HEK293T (cell line): ENCODE data around the gene SLC12A4.
"Not testable (repeated sequence)": the region's sequence is repeated elsewhere in the genome, so short reads cannot be mapped to it uniquely, and the experiment has no call there.

Source experiments
- CTCF ChIA-PET: fragments of 350-600 bp; formaldehyde crosslinking; extraction: SDS; loops from one replicate; lab custom pipeline; 2021; ENCODE audit warnings: antibody characterized with exemption, inconsistent platforms; lab: Yijun Ruan, JAX
- POLR2A ChIA-PET: fragments of 350-600 bp; formaldehyde crosslinking; extraction: SDS; loops from one replicate; lab custom pipeline; 2020; ENCODE audit warnings: antibody characterized with exemption, inconsistent platforms; lab: Yijun Ruan, JAX
- DNase-seq: peaks from one replicate; pipeline ENCODE4 v3.0.0; 2012; ENCODE audit warnings: mixed read lengths; ENCODE audit errors: extremely low spot score
- ARNT ChIP-seq: fragments of 450-650 bp; IDR thresholded peaks from 2 replicates; pipeline ENCODE4 v1.6.1; 2017; ENCODE audit warnings: mild to moderate bottlenecking
- BHLHE40 ChIP-seq: fragments of 450-650 bp; IDR thresholded peaks from 2 replicates; pipeline ENCODE4 v1.6.1; 2016; ENCODE audit warnings: mild to moderate bottlenecking, moderate library complexity, borderline replicate concordance
- CTBP1 ChIP-seq: fragments of 450-650 bp; IDR thresholded peaks from 2 replicates; pipeline ENCODE4 v1.6.1; 2016; ENCODE audit warnings: borderline replicate concordance
- ELF4 ChIP-seq: fragments of 450-650 bp; IDR thresholded peaks from 2 replicates; pipeline ENCODE4 v1.6.1; 2017; ENCODE audit warnings: antibody characterized with exemption
- FOXA1 ChIP-seq: fragments of 450-650 bp; IDR thresholded peaks from 2 replicates; pipeline ENCODE4 v1.6.1; 2016; ENCODE audit warnings: mild to moderate bottlenecking
- FOXK2 ChIP-seq: fragments of 450-650 bp; IDR thresholded peaks from 2 replicates; pipeline ENCODE4 v1.6.1; 2016; ENCODE audit warnings: mild to moderate bottlenecking
- FOXM1 ChIP-seq: fragments of 450-650 bp; IDR thresholded peaks from 2 replicates; pipeline ENCODE4 v1.6.1; 2017; ENCODE audit warnings: mild to moderate bottlenecking, borderline replicate concordance
- HDGF ChIP-seq: fragments of 450-650 bp; IDR thresholded peaks from 2 replicates; pipeline ENCODE4 v1.6.1; 2017; ENCODE audit warnings: antibody characterized with exemption, borderline replicate concordance
- L3MBTL2 ChIP-seq: fragments of 450-650 bp; conservative IDR thresholded peaks from 2 replicates; pipeline ENCODE4 v1.6.1; 2016; ENCODE audit warnings: mild to moderate bottlenecking
- LEF1 ChIP-seq: fragments of 450-650 bp; IDR thresholded peaks from 2 replicates; pipeline ENCODE4 v1.6.1; 2017; ENCODE audit warnings: mild to moderate bottlenecking, borderline replicate concordance
- NFRKB ChIP-seq: fragments of 450-650 bp; IDR thresholded peaks from 2 replicates; pipeline ENCODE4 v1.6.1; 2016; ENCODE audit warnings: mild to moderate bottlenecking, moderate library complexity
- SP1 ChIP-seq: fragments of 450-650 bp; IDR thresholded peaks from 2 replicates; pipeline ENCODE4 v1.6.1; 2017
- SUZ12 ChIP-seq: fragments of 450-650 bp; IDR thresholded peaks from 2 replicates; pipeline ENCODE4 v1.6.1; 2016; ENCODE audit warnings: mild to moderate bottlenecking
- TARDBP ChIP-seq: fragments of 450-650 bp; IDR thresholded peaks from 2 replicates; pipeline ENCODE4 v1.6.1; 2016
- ZNF384 ChIP-seq: fragments of 450-650 bp; IDR thresholded peaks from 2 replicates; pipeline ENCODE4 v1.6.1; 2016
- TF ChIP-seq, protein P1 (sequence below): fragments of 450-650 bp; IDR thresholded peaks from 2 replicates; pipeline ENCODE4 v1.6.1; 2016

The SLC12A4 gene

DNA sequence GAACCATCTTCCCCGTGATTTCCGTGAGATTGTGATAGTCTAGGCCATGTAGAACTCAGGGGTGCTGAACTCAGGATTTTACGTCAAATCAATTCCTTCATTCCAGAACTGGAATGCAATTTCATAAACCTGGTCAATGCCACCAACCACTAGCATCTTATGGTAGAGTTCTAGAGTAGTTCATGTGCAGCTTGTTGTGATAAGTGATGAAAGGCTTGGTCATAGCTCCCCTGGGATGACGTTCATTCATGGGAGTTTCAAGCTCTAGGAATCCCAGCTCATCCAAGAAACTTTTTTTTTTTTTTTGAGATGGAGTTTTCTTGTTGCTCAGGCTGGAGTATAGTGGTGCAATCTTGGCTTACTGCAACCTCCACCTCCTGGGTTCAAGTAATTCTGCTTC is 34.6 kb upstream of the SLC12A4 start:
- no peak for DNase-seq
- TF ChIP-seq FOXK2 (no peak), SUZ12 (no peak), NFRKB (no peak), FOXM1 (no peak), ARNT (no peak), ELF4 (no peak)
- TF ChIP-seq, protein P1, sequence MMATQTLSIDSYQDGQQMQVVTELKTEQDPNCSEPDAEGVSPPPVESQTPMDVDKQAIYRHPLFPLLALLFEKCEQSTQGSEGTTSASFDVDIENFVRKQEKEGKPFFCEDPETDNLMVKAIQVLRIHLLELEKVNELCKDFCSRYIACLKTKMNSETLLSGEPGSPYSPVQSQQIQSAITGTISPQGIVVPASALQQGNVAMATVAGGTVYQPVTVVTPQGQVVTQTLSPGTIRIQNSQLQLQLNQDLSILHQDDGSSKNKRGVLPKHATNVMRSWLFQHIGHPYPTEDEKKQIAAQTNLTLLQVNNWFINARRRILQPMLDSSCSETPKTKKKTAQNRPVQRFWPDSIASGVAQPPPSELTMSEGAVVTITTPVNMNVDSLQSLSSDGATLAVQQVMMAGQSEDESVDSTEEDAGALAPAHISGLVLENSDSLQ, result no peak
- ChIA-PET POLR2A (interaction anchor here (0.6 to 3.1 kb wide), 3 partner anchors 20 to 166 kb away, joined by 3 to 9 read pairs (median 4); partner anchors contain the start of genes DDX28 and DUS2), CTCF (interaction anchor here (0.5 to 0.7 kb wide), 2 partner anchors 9 to 18 kb away, joined by 3 to 4 read pairs; no protein-coding TSS in a partner anchor)

DNA sequence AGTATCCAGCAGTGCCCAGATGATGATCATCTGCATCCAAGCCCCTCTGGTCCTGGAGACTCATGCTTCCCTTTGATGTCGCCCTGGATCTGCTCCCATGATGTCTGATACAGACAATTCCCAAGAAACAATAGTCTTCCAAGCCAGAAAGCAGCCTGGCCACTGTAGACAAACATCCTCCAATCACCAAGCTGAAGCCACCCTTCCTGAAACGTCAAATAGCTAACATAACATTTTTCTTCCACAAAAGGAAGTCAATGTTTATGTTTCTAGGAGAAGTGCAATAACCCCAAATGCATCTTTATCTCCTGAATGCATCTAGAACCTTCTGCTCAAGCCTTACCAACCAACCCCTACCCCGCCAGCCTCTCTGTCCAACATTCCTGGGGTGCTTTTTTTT is 32.0 kb upstream of the SLC12A4 start:
- DNase-seq, result no peak
- POLR2A ChIA-PET, result interaction anchor here (3.1 kb wide), 1 partner anchor 22 kb away, joined by 9 read pairs; the partner anchor contains the start of genes DDX28 and DUS2
- CTCF ChIA-PET, result no interaction called here
- no peak for TF ChIP-seq NFRKB
- no peak for TF ChIP-seq ELF4
- TF ChIP-seq HDGF, result no peak
- TF ChIP-seq, protein P1, result no peak
- no peak for TF ChIP-seq ZNF384
- TF ChIP-seq LEF1, result no peak
- TF ChIP-seq ARNT, result no peak
- TF ChIP-seq SP1, result no peak
- no peak for TF ChIP-seq FOXA1
- no peak for TF ChIP-seq SUZ12
- no peak for TF ChIP-seq L3MBTL2

DNA sequence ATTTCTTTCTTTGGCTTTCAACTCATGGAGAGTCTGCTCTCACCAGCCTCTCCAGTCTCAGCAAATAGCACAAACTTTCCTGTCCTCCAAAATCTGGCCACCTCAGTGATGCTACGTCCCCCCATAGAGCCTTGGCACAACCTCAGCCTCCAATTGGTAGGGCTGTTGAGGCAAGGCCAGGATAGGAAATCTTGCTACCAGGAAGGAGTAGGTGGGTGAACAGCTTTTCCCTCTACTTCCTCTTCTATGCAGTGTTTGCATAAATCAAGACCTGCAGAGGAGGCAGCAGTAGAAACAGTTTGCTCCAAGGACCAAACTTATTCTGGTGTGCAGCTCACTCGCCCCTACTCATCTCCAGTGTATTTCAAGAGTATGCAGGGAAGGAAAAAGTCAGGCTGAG is 31.5 kb upstream of the SLC12A4 start:
- CTCF ChIA-PET, result no interaction called here
- TF ChIP-seq CTBP1 (no peak), ZNF384 (no peak), TARDBP (no peak), L3MBTL2 (no peak)
- DNase-seq, result peak; percentile 2
- POLR2A ChIA-PET, result interaction anchor here (3.1 kb wide), 1 partner anchor 23 kb away, joined by 9 read pairs; the partner anchor contains the start of genes DDX28 and DUS2

DNA sequence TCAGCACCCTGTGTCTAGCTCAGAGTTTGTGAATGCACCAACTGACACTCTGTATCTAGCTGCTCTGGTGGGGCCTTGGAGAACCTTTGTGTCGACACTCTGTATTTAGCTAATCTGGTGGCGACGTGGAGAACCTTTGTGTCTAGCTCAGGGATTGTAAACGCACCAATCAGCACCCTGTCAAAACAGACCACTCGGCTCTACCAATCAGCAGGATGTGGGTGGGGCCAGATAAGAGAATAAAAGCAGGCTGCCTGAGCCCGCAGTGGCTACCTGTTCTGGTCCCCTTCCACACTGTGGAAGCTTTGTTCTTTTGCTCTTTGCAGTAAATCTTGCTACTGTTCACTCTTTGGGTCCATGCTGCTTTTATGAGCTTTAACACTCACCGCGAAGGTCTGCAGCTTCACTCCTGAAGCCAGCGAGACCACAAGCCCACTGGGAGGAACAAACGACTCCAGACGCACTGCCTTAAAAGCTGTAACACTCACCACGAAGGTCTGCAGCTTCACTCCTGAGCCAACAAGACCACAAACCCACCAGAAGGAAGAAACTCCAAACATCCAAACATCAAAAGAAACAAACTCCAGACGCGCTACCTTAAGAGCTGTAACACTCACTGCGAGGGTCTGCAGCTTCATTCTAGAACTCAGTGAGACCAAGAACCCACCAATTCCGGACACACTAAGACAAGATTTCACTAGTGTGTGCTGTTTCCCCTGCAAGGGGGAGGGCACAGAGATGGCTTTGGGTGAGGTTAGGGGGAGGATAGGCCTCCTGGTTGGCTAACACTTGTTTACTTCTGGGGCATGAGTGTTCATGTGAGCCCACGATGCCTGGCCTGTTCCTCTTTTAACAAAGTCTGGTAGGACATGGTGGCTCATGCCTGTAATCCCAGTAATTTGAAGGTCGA is 30.6 kb upstream of the SLC12A4 start, which contains the start of gene DPEP2:
DPEP2 (minus strand) TSS at position 706 of the 910 bp plus-strand sequence. CDS start 6,272 bp downstream, outside the sequence.
- DNase-seq, CTCF ChIA-PET: not testable (repeated sequence)
- POLR2A ChIA-PET, result interaction anchor here (2.7 kb wide), 1 partner anchor 24 kb away, joined by 15 read pairs; the partner anchor contains the start of genes DDX28 and DUS2

DNA sequence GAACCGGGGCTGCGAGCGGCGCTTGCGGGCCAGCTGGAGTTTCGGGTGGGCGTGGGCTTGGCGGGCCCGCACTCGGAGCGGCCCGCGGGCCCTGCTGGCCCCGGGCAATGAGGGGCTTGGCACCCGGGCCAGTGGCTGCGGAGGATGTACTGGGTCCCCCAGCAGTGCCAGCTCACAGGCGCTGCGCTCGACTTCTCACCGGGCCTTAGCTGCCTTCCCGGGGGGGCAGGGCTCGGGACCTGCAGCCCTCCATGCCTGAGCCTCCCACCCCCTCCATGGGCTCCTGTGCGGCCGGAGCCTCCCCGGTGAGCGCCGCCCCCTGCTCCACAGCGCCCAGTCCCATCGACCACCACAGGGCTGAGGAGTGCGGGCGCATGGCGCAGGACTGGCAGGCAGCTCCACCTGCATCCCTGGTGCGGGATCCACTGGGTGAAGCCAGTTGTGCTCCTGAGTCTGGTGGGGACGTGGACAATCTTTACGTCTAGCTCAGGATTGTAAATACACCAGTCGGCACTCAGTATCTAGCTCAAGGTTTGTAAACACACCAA is 29.9 kb upstream of the SLC12A4 start:
- CTCF ChIA-PET, DNase-seq: not testable (repeated sequence)
- POLR2A ChIA-PET, result interaction anchor here (2.7 kb wide), 1 partner anchor 25 kb away, joined by 15 read pairs; the partner anchor contains the start of genes DDX28 and DUS2

DNA sequence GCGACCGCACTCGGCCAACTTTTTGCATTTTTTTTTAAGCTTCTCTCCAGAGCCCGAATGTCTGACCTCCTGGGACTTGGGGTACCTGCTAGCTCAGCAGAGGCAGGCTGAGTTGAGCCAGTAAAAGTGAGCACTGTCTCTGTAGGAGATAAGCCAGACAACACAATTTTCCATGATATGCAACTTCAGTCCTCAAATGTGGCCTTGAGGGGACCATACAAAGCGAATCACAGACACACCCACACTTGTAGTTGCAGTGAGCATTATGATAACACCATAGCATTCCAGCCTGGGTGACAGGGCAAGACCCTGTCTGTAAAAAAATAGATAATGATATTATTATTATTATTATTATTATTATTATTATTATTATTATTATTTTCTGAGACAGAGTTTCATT is 28.2 kb upstream of the SLC12A4 start:
- ChIA-PET POLR2A (no interaction called here), CTCF (no interaction called here)
- no peak for DNase-seq
- TF ChIP-seq ARNT (no peak), NFRKB (no peak), L3MBTL2 (no peak), BHLHE40 (no peak), ELF4 (no peak), ZNF384 (no peak), SUZ12 (no peak), FOXA1 (no peak), FOXK2 (no peak), TARDBP (no peak), HDGF (no peak), SP1 (no peak), CTBP1 (no peak), FOXM1 (no peak), LEF1 (no peak)
- TF ChIP-seq, protein P1, result no peak
